Lower leg skin (tissue), 3 donors: Measurements from ENCODE around the gene ARHGAP28.

ENCODE experiments used
- POLR2A ChIP-seq, 2 donors: fragments of 450-650 bp; IDR thresholded peaks; one replicate each; pipeline ENCODE4 v1.6.1; 2016 to 2017; ENCODE audit warnings: antibody characterized with exemption in 2 of 2, mild to moderate bottlenecking in 1 of 2, moderate library complexity in 1 of 2
- TF ChIP-seq, protein P1 (sequence below), 3 donors: fragments of 450-650 bp; IDR thresholded peaks; one replicate each; pipeline ENCODE4 v1.5.1; 2016; ENCODE audit warnings: antibody characterized with exemption in 3 of 3, mild to moderate bottlenecking in 3 of 3, moderate library complexity in 2 of 3

DNA sequence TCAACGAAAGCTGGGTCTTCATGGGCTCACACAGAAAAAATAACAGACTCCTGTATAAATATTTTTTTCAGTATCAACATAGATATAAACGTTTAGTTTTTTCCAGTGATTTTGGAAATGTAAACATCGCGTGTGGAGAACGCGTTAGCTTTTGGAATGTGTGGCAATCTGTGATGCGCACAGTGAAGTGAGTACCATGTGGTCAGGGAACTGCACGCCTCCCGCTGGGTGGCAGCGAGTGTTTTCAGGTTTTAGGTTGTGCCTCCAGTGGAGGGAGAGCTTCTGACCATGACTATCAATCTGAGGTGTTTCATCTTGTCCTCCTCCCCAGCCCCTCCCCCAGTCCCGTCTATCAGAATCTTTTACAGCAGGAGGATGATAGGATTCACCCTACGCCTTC lies 127.8 kb downstream of the ARHGAP28 start:
- TF ChIP-seq, protein P1, sequence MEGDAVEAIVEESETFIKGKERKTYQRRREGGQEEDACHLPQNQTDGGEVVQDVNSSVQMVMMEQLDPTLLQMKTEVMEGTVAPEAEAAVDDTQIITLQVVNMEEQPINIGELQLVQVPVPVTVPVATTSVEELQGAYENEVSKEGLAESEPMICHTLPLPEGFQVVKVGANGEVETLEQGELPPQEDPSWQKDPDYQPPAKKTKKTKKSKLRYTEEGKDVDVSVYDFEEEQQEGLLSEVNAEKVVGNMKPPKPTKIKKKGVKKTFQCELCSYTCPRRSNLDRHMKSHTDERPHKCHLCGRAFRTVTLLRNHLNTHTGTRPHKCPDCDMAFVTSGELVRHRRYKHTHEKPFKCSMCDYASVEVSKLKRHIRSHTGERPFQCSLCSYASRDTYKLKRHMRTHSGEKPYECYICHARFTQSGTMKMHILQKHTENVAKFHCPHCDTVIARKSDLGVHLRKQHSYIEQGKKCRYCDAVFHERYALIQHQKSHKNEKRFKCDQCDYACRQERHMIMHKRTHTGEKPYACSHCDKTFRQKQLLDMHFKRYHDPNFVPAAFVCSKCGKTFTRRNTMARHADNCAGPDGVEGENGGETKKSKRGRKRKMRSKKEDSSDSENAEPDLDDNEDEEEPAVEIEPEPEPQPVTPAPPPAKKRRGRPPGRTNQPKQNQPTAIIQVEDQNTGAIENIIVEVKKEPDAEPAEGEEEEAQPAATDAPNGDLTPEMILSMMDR (IDR thresholded peaks at IDR 0.05): no peak
- no peak for TF ChIP-seq POLR2A (IDR thresholded peaks at IDR 0.05)
